ENCODE measurements around the gene ELF2. TPM values are rescaled to one million over a fixed set of nuclear protein-coding genes. Genes with fewer than 3 reads are reported as not detected.

The ELF2 gene
- total and polyA plus RNA-seq, 2 of the 8 experiments (the other 6 are each of a cell fraction or from before 2014, with no cell fraction given) = 21.1 to 44.3 TPM

GRCh38 chr4:139209470-139210063 is 32.5 kb upstream of the ELF2 start (continued):
- no peak for TF ChIP-seq ZNF274 (IDR thresholded peaks at IDR 0.05; ENCODE audit: borderline replicate concordance, extremely low read depth, low read length)
